ENCODE measurements around the gene NAT8L.

The NAT8L gene

DNA sequence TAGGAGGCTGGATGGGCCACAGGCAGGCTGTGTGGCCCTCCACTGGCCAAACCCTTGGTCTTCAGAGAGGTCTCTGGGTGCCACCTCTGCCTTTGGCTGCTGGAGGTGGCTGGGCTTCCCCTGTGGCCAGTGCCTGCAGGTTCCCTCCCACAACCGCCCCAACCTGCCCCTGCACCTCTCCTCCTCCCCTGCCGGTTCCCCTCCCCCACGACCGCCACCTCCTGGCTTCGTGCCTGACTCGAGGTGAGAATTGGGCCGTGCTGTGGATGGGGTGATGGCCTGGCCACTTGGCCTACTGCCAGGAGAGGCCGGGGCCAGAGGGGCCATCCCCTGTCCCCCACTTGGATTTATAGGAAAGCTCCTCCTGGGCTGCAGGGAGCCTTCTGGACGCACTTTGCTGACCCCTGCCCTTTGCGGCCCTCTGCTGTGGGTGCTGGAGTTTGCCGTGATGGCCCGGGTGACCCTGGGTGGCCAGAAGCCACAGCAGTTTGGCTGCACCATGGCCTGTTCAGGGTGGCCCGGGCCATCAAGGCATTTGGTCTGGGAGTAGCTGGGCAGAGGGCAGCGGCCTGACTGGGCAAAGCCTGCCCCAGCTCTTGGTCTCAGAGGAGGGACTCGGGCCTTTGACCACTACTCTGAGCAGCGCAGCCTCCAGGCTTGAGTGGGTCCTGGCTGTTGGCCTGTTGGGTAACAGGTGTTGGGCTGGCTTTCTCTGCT lies 3.8 kb downstream of the NAT8L start:
- Histone ChIP-seq H3K27me3 (ENCODE audit: insufficient read depth, low read length) (no peaks in the 10 kb centered on the region), H3K9me2 (ENCODE audit: low read depth, low read length) (no peaks in the 10 kb centered on the region), H3K4me3 (ENCODE audit: low read depth, low read length, poor library complexity, severe bottlenecking) (no peak overlapping the region), H3K79me2 (ENCODE audit: insufficient read depth, low read length) (no peaks in the 10 kb centered on the region), H3K4me2 (ENCODE audit: low read length) (no peak overlapping the region), H3F3A (ENCODE audit: insufficient read depth, low read length) (no peaks in the 10 kb centered on the region), H4K20me1 (ENCODE audit: insufficient read depth, low read length) (no peaks in the 10 kb centered on the region), H3K36me3 (ENCODE audit: insufficient read depth, low read length) (no peaks in the 10 kb centered on the region), H3K9me3 (ENCODE audit: low read length) (no peaks in the 10 kb centered on the region), H2AFZ (ENCODE audit: low read length) (no peak overlapping the region), H3K27ac (ENCODE audit: low read depth, low read length, poor library complexity, severe bottlenecking) (no peak overlapping the region), H3K9ac (ENCODE audit: low read length) (no peak overlapping the region), H3K4me1 (ENCODE audit: insufficient read depth, low read length, severe bottlenecking) (no peaks in the 10 kb centered on the region)
- TF ChIP-seq, protein P1, sequence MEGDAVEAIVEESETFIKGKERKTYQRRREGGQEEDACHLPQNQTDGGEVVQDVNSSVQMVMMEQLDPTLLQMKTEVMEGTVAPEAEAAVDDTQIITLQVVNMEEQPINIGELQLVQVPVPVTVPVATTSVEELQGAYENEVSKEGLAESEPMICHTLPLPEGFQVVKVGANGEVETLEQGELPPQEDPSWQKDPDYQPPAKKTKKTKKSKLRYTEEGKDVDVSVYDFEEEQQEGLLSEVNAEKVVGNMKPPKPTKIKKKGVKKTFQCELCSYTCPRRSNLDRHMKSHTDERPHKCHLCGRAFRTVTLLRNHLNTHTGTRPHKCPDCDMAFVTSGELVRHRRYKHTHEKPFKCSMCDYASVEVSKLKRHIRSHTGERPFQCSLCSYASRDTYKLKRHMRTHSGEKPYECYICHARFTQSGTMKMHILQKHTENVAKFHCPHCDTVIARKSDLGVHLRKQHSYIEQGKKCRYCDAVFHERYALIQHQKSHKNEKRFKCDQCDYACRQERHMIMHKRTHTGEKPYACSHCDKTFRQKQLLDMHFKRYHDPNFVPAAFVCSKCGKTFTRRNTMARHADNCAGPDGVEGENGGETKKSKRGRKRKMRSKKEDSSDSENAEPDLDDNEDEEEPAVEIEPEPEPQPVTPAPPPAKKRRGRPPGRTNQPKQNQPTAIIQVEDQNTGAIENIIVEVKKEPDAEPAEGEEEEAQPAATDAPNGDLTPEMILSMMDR (IDR thresholded peaks at IDR 0.05; ENCODE audit: low read length): no peak
- TF ChIP-seq EZH2 (IDR thresholded peaks at IDR 0.05; ENCODE audit: borderline replicate concordance, low read length): no peak

DNA sequence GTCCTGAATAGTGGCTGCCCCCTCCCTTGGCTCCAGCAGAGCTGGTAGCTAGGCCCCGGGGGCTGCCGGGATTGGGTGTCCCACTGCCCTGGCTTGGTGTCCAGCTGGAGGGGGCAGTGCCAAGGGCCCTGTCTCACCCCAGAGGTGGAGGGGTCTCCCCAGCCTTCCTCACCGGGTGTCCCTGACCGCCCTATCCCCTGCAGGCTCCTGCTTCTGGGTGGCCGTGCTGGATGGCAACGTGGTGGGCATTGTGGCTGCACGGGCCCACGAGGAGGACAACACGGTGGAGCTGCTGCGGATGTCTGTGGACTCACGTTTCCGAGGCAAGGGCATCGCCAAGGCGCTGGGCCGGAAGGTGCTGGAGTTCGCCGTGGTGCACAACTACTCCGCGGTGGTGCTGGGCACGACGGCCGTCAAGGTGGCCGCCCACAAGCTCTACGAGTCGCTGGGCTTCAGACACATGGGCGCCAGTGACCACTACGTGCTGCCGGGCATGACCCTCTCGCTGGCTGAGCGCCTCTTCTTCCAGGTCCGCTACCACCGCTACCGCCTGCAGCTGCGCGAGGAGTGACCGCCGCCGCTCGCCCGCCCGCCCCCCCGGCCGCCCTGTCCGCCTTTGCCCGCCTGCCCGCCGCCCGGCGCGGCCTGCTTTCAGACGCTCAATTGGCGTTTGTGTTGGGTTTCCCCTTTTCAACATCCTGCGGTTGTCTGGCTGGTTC lies 4.6 kb downstream of the NAT8L start:
- Histone ChIP-seq H3K4me3 (ENCODE audit: low read depth, low read length, poor library complexity, severe bottlenecking) (no peak overlapping the region), H3K4me1 (ENCODE audit: insufficient read depth, low read length, severe bottlenecking) (no peaks in the 10 kb centered on the region), H2AFZ (ENCODE audit: low read length) (no peak overlapping the region), H3K36me3 (ENCODE audit: insufficient read depth, low read length) (no peaks in the 10 kb centered on the region), H3K27ac (ENCODE audit: low read depth, low read length, poor library complexity, severe bottlenecking) (no peak overlapping the region), H3K9ac (ENCODE audit: low read length) (no peak overlapping the region), H3K27me3 (ENCODE audit: insufficient read depth, low read length) (no peaks in the 10 kb centered on the region), H4K20me1 (ENCODE audit: insufficient read depth, low read length) (no peaks in the 10 kb centered on the region), H3K4me2 (ENCODE audit: low read length) (no peak overlapping the region), H3K9me2 (ENCODE audit: low read depth, low read length) (no peaks in the 10 kb centered on the region), H3K79me2 (ENCODE audit: insufficient read depth, low read length) (no peaks in the 10 kb centered on the region), H3K9me3 (ENCODE audit: low read length) (no peaks in the 10 kb centered on the region), H3F3A (ENCODE audit: insufficient read depth, low read length) (no peaks in the 10 kb centered on the region)
- TF ChIP-seq EZH2 (IDR thresholded peaks at IDR 0.05; ENCODE audit: borderline replicate concordance, low read length): no peak
- TF ChIP-seq, protein P1 (IDR thresholded peaks at IDR 0.05; ENCODE audit: low read length): no peak

DNA sequence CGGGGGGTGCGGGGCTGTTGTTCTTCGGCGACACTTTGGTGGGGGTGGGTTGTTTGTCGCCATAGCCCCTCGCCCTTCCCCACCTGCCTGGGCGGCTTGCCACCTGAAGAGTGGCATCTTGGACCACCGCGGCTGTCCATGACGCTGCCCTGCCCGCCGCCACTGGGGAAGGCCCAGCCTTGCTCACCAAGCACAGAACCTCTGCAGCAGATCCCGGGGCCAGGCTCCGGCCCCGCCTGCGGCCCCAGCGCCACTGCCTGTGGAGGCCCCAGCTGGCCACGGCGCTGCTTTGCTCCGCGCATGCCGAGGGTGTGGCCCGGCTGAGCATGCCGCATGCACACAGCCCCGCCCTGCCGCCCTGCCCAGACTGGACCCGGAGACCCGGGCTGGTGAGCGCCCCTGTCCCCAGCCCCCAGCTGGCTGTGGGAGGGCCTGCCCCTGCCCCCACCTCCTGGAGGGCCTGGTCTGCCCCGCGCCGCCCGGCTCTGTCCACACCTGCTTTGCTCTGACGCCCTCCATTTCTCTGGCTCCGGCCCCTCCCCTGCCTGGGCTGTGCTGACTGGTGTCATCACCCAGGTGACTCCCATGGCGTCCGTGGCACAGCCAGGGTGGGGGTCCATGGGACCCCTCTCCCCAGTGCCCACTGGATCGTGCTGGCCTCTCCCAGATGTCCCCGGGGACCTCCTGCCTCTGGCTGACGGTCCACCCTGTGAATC lies 5.3 kb downstream of the NAT8L start:
- Histone ChIP-seq H3K27ac (ENCODE audit: low read depth, low read length, poor library complexity, severe bottlenecking) (no peak overlapping the region), H3K4me3 (ENCODE audit: low read depth, low read length, poor library complexity, severe bottlenecking) (no peak overlapping the region), H3K9me3 (ENCODE audit: low read length) (no peaks in the 10 kb centered on the region), H3K9me2 (ENCODE audit: low read depth, low read length) (no peaks in the 10 kb centered on the region), H3K4me1 (ENCODE audit: insufficient read depth, low read length, severe bottlenecking) (no peaks in the 10 kb centered on the region), H4K20me1 (ENCODE audit: insufficient read depth, low read length) (no peaks in the 10 kb centered on the region), H3K27me3 (ENCODE audit: insufficient read depth, low read length) (no peaks in the 10 kb centered on the region), H2AFZ (ENCODE audit: low read length) (no peak overlapping the region), H3K9ac (ENCODE audit: low read length) (no peak overlapping the region), H3K4me2 (ENCODE audit: low read length) (no peak overlapping the region), H3K36me3 (ENCODE audit: insufficient read depth, low read length) (no peaks in the 10 kb centered on the region), H3F3A (ENCODE audit: insufficient read depth, low read length) (no peaks in the 10 kb centered on the region), H3K79me2 (ENCODE audit: insufficient read depth, low read length) (no peaks in the 10 kb centered on the region)
- TF ChIP-seq, protein P1 (IDR thresholded peaks at IDR 0.05; ENCODE audit: low read length): no peak
- no peak for TF ChIP-seq EZH2 (IDR thresholded peaks at IDR 0.05; ENCODE audit: borderline replicate concordance, low read length)

All from OCI-LY1 (cell line).